Measurements from ENCODE around the gene F7. TPM values are rescaled to one million over a fixed set of nuclear protein-coding genes. Genes with fewer than 3 reads are reported as not detected.

F7 gene
- total RNA-seq, 1 experiment from 2014 or later: 0.26 TPM

DNA sequence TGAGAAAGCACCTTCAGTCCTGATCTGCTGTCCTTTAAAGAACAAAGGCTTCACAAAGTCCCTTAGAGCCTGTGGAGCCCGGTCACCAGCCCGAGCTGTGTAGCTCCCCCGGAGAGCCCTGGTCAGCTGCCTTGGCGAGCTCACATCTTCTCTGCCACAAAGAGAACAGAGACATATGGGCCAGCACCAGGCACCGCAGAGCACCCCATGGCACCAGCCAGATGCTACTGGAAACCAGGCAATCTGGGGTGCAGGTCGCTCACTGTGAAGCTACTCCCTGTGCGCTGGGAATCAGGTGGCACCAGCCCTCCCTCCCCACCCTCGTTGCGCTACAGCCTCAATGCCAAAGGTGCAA is 44.3 kb upstream of the F7 start:
- Mint-ChIP-seq H3K4me3 (no peak overlapping the region), H3K36me3 (no peaks in the 10 kb centered on the region), H3K4me1 (peaks cover 3% of the 10 kb centered on the region; the same call in 1 of the 2 replicates), H3K9me3 (no peaks in the 10 kb centered on the region), H3K27me3 (ENCODE audit: low read depth) (no peaks in the 10 kb centered on the region), H3K27ac (no peak overlapping the region)
- POLR2A ChIA-PET: no interaction called here
- TF ChIP-seq, protein P1, sequence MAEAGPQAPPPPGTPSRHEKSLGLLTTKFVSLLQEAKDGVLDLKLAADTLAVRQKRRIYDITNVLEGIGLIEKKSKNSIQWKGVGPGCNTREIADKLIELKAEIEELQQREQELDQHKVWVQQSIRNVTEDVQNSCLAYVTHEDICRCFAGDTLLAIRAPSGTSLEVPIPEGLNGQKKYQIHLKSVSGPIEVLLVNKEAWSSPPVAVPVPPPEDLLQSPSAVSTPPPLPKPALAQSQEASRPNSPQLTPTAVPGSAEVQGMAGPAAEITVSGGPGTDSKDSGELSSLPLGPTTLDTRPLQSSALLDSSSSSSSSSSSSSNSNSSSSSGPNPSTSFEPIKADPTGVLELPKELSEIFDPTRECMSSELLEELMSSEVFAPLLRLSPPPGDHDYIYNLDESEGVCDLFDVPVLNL (CRISPR knock-in tag; IDR thresholded peaks at IDR 0.05; ENCODE audit: borderline replicate concordance, low read depth): no peak
- TF ChIP-seq SP1 (CRISPR knock-in tag; conservative IDR thresholded peaks at IDR 0.05): no peak
- TF ChIP-seq, protein P2, sequence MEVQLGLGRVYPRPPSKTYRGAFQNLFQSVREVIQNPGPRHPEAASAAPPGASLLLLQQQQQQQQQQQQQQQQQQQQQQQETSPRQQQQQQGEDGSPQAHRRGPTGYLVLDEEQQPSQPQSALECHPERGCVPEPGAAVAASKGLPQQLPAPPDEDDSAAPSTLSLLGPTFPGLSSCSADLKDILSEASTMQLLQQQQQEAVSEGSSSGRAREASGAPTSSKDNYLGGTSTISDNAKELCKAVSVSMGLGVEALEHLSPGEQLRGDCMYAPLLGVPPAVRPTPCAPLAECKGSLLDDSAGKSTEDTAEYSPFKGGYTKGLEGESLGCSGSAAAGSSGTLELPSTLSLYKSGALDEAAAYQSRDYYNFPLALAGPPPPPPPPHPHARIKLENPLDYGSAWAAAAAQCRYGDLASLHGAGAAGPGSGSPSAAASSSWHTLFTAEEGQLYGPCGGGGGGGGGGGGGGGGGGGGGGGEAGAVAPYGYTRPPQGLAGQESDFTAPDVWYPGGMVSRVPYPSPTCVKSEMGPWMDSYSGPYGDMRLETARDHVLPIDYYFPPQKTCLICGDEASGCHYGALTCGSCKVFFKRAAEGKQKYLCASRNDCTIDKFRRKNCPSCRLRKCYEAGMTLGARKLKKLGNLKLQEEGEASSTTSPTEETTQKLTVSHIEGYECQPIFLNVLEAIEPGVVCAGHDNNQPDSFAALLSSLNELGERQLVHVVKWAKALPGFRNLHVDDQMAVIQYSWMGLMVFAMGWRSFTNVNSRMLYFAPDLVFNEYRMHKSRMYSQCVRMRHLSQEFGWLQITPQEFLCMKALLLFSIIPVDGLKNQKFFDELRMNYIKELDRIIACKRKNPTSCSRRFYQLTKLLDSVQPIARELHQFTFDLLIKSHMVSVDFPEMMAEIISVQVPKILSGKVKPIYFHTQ (CRISPR knock-in tag; IDR thresholded peaks at IDR 0.05): no peak
- TF ChIP-seq PRRX2 (CRISPR knock-in tag; IDR thresholded peaks at IDR 0.05): no peak
- no peak for TF ChIP-seq SOX15 (CRISPR knock-in tag; IDR thresholded peaks at IDR 0.05)
- TF ChIP-seq, protein P3, sequence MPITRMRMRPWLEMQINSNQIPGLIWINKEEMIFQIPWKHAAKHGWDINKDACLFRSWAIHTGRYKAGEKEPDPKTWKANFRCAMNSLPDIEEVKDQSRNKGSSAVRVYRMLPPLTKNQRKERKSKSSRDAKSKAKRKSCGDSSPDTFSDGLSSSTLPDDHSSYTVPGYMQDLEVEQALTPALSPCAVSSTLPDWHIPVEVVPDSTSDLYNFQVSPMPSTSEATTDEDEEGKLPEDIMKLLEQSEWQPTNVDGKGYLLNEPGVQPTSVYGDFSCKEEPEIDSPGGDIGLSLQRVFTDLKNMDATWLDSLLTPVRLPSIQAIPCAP (CRISPR knock-in tag; IDR thresholded peaks at IDR 0.05): no peak
- TF ChIP-seq, protein P4, sequence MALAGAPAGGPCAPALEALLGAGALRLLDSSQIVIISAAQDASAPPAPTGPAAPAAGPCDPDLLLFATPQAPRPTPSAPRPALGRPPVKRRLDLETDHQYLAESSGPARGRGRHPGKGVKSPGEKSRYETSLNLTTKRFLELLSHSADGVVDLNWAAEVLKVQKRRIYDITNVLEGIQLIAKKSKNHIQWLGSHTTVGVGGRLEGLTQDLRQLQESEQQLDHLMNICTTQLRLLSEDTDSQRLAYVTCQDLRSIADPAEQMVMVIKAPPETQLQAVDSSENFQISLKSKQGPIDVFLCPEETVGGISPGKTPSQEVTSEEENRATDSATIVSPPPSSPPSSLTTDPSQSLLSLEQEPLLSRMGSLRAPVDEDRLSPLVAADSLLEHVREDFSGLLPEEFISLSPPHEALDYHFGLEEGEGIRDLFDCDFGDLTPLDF (CRISPR knock-in tag; IDR thresholded peaks at IDR 0.05): no peak
- TF ChIP-seq, protein P5, sequence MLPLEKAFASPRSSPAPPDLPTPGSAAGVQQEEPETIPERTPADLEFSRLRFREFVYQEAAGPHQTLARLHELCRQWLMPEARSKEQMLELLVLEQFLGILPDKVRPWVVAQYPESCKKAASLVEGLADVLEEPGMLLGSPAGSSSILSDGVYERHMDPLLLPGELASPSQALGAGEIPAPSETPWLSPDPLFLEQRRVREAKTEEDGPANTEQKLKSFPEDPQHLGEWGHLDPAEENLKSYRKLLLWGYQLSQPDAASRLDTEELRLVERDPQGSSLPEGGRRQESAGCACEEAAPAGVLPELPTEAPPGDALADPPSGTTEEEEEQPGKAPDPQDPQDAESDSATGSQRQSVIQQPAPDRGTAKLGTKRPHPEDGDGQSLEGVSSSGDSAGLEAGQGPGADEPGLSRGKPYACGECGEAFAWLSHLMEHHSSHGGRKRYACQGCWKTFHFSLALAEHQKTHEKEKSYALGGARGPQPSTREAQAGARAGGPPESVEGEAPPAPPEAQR (CRISPR knock-in tag; IDR thresholded peaks at IDR 0.05): no peak
- TF ChIP-seq, protein P6, sequence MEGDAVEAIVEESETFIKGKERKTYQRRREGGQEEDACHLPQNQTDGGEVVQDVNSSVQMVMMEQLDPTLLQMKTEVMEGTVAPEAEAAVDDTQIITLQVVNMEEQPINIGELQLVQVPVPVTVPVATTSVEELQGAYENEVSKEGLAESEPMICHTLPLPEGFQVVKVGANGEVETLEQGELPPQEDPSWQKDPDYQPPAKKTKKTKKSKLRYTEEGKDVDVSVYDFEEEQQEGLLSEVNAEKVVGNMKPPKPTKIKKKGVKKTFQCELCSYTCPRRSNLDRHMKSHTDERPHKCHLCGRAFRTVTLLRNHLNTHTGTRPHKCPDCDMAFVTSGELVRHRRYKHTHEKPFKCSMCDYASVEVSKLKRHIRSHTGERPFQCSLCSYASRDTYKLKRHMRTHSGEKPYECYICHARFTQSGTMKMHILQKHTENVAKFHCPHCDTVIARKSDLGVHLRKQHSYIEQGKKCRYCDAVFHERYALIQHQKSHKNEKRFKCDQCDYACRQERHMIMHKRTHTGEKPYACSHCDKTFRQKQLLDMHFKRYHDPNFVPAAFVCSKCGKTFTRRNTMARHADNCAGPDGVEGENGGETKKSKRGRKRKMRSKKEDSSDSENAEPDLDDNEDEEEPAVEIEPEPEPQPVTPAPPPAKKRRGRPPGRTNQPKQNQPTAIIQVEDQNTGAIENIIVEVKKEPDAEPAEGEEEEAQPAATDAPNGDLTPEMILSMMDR (IDR thresholded peaks at IDR 0.05): no peak
- TF ChIP-seq, protein P7, sequence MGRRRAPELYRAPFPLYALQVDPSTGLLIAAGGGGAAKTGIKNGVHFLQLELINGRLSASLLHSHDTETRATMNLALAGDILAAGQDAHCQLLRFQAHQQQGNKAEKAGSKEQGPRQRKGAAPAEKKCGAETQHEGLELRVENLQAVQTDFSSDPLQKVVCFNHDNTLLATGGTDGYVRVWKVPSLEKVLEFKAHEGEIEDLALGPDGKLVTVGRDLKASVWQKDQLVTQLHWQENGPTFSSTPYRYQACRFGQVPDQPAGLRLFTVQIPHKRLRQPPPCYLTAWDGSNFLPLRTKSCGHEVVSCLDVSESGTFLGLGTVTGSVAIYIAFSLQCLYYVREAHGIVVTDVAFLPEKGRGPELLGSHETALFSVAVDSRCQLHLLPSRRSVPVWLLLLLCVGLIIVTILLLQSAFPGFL (CRISPR knock-in tag; IDR thresholded peaks at IDR 0.05; ENCODE audit: borderline replicate concordance): no peak
- TF ChIP-seq MYBL2 (CRISPR knock-in tag; IDR thresholded peaks at IDR 0.05): no peak
- no peak for TF ChIP-seq NR1H2 (CRISPR knock-in tag; IDR thresholded peaks at IDR 0.05)
- TF ChIP-seq, protein P8, sequence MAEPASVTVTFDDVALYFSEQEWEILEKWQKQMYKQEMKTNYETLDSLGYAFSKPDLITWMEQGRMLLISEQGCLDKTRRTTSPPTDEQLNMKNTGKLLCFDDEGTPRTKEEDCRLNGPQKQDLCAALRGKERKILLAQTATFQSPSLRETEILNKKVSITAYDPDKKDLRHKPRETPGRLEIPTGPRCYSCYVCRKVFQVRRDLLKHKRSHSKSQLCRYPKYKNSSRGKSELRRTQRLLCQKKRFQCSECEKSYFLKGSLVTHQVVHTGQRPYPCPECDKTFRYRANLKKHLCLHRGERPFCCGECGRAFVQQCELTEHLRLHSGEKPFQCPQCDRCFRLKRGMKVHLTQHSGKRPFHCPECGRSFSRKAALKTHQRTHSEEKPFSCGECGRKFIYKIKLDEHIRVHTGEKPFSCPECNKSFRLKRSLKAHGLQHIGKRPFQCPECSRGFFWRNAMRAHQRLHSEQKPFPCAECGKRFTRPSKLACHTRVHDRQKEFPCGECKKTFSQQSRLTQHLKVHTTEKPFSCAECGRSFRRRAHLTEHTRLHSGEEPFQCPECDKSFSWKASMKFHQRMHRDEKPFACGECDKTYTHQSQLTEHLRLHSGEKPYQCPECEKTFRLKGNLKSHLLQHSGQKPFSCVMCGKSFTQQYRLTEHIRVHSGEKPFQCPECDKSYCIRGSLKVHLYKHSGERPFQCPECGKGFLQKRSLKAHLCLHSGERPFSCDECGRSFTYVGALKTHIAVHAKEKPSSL (CRISPR knock-in tag; conservative IDR thresholded peaks at IDR 0.05): no peak
- TF ChIP-seq, protein P9, sequence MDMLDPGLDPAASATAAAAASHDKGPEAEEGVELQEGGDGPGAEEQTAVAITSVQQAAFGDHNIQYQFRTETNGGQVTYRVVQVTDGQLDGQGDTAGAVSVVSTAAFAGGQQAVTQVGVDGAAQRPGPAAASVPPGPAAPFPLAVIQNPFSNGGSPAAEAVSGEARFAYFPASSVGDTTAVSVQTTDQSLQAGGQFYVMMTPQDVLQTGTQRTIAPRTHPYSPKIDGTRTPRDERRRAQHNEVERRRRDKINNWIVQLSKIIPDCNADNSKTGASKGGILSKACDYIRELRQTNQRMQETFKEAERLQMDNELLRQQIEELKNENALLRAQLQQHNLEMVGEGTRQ (CRISPR knock-in tag; IDR thresholded peaks at IDR 0.05): no peak
- DNase-seq (ENCODE audit: low spot score): no peak
- ATAC-seq: no peak
- CTCF ChIA-PET: interaction anchor here (0.9 to 2.2 kb wide), 4 partner anchors 25 to 130 kb away, joined by 3 to 9 read pairs (median 3); no protein-coding TSS in a partner anchor

All from WTC11 (cell line).